ENCODE measurements around the gene ZNF43. TPM values are rescaled to one million over a fixed set of nuclear protein-coding genes. Genes with fewer than 3 reads are reported as not detected.
A peak's percentile ranks its signal among the peaks of the same experiment; 100 is the strongest.
"Not testable (repeated sequence)": the region's sequence is repeated elsewhere in the genome, so short reads cannot be mapped to it uniquely, and the experiment has no call there.

The ZNF43 gene
- total RNA-seq, 1 experiment from 2014 or later: 51.6 TPM

DNA sequence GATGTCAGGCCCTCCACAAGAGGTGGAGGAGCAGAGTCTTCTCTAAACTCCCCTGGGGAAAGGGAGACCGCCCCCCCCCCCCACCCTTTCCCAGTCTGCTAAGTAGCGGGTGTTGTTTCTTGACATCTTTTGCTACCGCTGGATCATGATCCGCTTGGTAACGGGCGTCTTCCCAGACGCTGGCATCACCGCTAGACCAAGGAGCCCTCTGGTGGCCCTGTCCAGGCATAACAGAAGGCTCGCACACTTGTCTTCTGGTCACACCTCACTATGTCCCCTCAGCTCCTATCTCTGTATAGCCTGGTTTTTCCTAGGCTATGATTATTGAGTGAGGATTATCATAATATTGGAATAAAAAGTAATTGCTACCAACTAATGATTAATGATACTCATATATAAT, 44.8 kb upstream of the ZNF43 start:
- H4K91ac ChIP-seq (ENCODE audit: insufficient read length, low read depth, low read length); H3K4me1 ChIP-seq (ENCODE audit: insufficient read depth, low read length); H3K4ac ChIP-seq (ENCODE audit: low read depth, low read length); H2BK5ac ChIP-seq (ENCODE audit: insufficient read length, low read length); H2BK120ac ChIP-seq (ENCODE audit: low read depth, low read length, poor library complexity, severe bottlenecking); H2AFZ ChIP-seq (ENCODE audit: low read length); H2AK5ac ChIP-seq (ENCODE audit: insufficient read length, low read length); H3K23ac ChIP-seq (ENCODE audit: insufficient read length, low read depth, low read length); H3K23me2 ChIP-seq (ENCODE audit: insufficient read length, low read depth, low read length, poor library complexity, severe bottlenecking); H3K27me3 ChIP-seq (ENCODE audit: insufficient read depth, low read length); H3K27ac Mint-ChIP-seq; H3K14ac ChIP-seq (ENCODE audit: insufficient read depth, low read length); H3K4me2 ChIP-seq (ENCODE audit: insufficient read depth, insufficient read length, low read length); H3K27me3 Mint-ChIP-seq (ENCODE audit: low read depth); H2BK12ac ChIP-seq (ENCODE audit: insufficient read length, low read depth, low read length); H4K8ac ChIP-seq (replicated peaks; ENCODE audit: insufficient read length, low read depth, low read length); H2BK20ac ChIP-seq (ENCODE audit: low read depth, low read length, poor library complexity, severe bottlenecking); H4K5ac ChIP-seq (ENCODE audit: insufficient read length, low read depth, low read length); H3K9ac ChIP-seq (ENCODE audit: extremely low read depth, insufficient read length, low read length); H3K18ac ChIP-seq (ENCODE audit: insufficient read length, low read depth, low read length); H3K27ac ChIP-seq (ENCODE audit: insufficient read length, low read depth, low read length); H3K79me2 ChIP-seq (ENCODE audit: insufficient read depth, low read length); H4K20me1 ChIP-seq (ENCODE audit: control insufficient read depth, insufficient read depth, insufficient read length); DNase-seq; H2BK15ac ChIP-seq (ENCODE audit: low read depth, low read length); H3K4me3 Mint-ChIP-seq; H3T11ph ChIP-seq (ENCODE audit: low read length); H3K79me1 ChIP-seq (ENCODE audit: insufficient read depth, low read depth, low read length, poor library complexity, severe bottlenecking); H3K4me1 Mint-ChIP-seq; H3K56ac ChIP-seq (ENCODE audit: insufficient read length, low read depth, low read length): not testable (repeated sequence)
- peaks cover 85 to 87% of the 10 kb centered on the region in 2 experiments for H3K9me3 Mint-ChIP-seq
- TF ChIP-seq CTCF (conservative IDR thresholded peaks at IDR 0.05): peak; percentile 49; the same call in 2 of the 3 replicates
- H3K36me3 Mint-ChIP-seq (ENCODE audit: insufficient read depth in 1 of 3, low read depth in 3 of 3): peaks cover 7 to 23% (median 19%) of the 10 kb centered on the region in 3 experiments; a peak in 6 of 7 replicates
- peaks cover 76% of the 10 kb centered on the region for H3K9me3 ChIP-seq (ENCODE audit: control insufficient read depth, low read depth, low read length)
- WGBS (ENCODE audit: extremely low coverage, insufficient read length, low lambda C conversion rate): no CpG with 5 or more reads among the region's 9 CpGs

Measured in H9 (cell line).